SK-N-SH (cell line): Measurements from ENCODE around the gene CENPU. TPM values are rescaled to one million over a fixed set of nuclear protein-coding genes. Genes with fewer than 3 reads are reported as not detected.

Source experiments
- CTCF ChIA-PET: fragments of 300-600, 350-600 bp; formaldehyde crosslinking; extraction: SDS; loops from one replicate; lab custom pipeline; 2021; lab: Yijun Ruan, JAX
- POLR2A ChIA-PET: fragments of 350-600 bp; sonication (Branson Sonifier 250); formaldehyde crosslinking; extraction: SDS; loops from one replicate; lab custom pipeline; 2020; ENCODE audit warnings: antibody characterized with exemption, inconsistent platforms; lab: Yijun Ruan, JAX
- DNase-seq: peaks from one replicate; pipeline ENCODE4 v3.0.0; 2012
- H2AFZ ChIP-seq: fragments of 200-600 bp; sonication (generic); 2 replicates; pipeline ENCODE4 v1.8.1; 2016; ENCODE audit warnings: antibody characterized with exemption, mild to moderate bottlenecking, low read depth
- H3F3A ChIP-seq: fragments of 200-600 bp; sonication (generic); replicated peaks from 2 replicates; pipeline ENCODE3; 2016; ENCODE audit warnings: antibody characterized with exemption, mild to moderate bottlenecking; ENCODE audit not compliant: insufficient read depth
- H3K27ac ChIP-seq, 2 experiments: fragments of 200-500 bp in 1 of 2; fragments of 200-600 bp in 1 of 2; sonication (Bioruptor generic) in 1 of 2; sonication (generic), shearing (Covaris generic) in 1 of 2; 2 replicates each; pipeline versions ENCODE4 v1.5.1 to v1.6.1; 2014 to 2016; ENCODE audit warnings: low read depth in 2 of 2, inconsistent platforms in 1 of 2, low read length in 1 of 2, mild to moderate bottlenecking in 1 of 2, mixed read lengths in 1 of 2
- H3K27me3 ChIP-seq: fragments of 200-600 bp; sonication (generic), shearing (Covaris generic); 2 replicates; pipeline ENCODE4 v1.6.1; 2016; ENCODE audit warnings: mixed run types; ENCODE audit not compliant: insufficient read depth
- H3K36me3 ChIP-seq, 2 experiments: fragments of 200-500 bp in 1 of 2; fragments of 200-600 bp in 1 of 2; sonication (Bioruptor generic) in 1 of 2; sonication (generic) in 1 of 2; replicated peaks in 1 of 2; 2 replicates each; pipeline versions ENCODE3 to v1.5.1; 2014 to 2016; ENCODE audit warnings: low read length in 1 of 2, mild to moderate bottlenecking in 1 of 2; ENCODE audit not compliant: insufficient read depth in 2 of 2, control insufficient read depth in 1 of 2
- H3K4me1 ChIP-seq, 2 experiments: fragments of 200-500 bp in 1 of 2; fragments of 200-600 bp in 1 of 2; sonication (Bioruptor generic) in 1 of 2; sonication (generic), shearing (Covaris generic) in 1 of 2; 2 replicates each; pipeline versions ENCODE4 v1.5.1 to v1.6.1; 2014 to 2016; ENCODE audit warnings: low read depth in 1 of 2, low read length in 1 of 2, mixed run types in 1 of 2; ENCODE audit not compliant: insufficient read depth in 2 of 2, control insufficient read depth in 1 of 2
- H3K4me2 ChIP-seq: fragments of 200-600 bp; sonication (generic), shearing (Covaris generic); 2 replicates; pipeline ENCODE4 v1.6.1; 2017; ENCODE audit warnings: mixed run types
- H3K4me3 ChIP-seq, 2 experiments: fragments of 200-500 bp in 1 of 2; fragments of 200-600 bp in 1 of 2; sonication (Bioruptor generic) in 1 of 2; sonication (generic), shearing (Covaris generic) in 1 of 2; 2 replicates each; pipeline versions ENCODE4 v1.5.1 to v1.8.1; 2014 to 2016; ENCODE audit warnings: low read depth in 2 of 2, inconsistent platforms in 1 of 2, low read length in 1 of 2, mild to moderate bottlenecking in 1 of 2, mixed read lengths in 1 of 2, moderate library complexity in 1 of 2
- H3K79me2 ChIP-seq: fragments of 200-600 bp; sonication (generic); 2 replicates; pipeline ENCODE4 v1.8.1; 2017; ENCODE audit warnings: mild to moderate bottlenecking; ENCODE audit not compliant: insufficient read depth
- H3K9ac ChIP-seq: fragments of 200-600 bp; sonication (generic); 2 replicates; pipeline ENCODE4 v1.6.1; 2017; ENCODE audit warnings: mixed run types
- H3K9me2 ChIP-seq: fragments of 200-600 bp; sonication (generic); 2 replicates; pipeline ENCODE4 v1.6.1; 2017; ENCODE audit warnings: mixed run types
- H3K9me3 ChIP-seq: fragments of 200-600 bp; sonication (generic); 2 replicates; pipeline ENCODE4 v1.6.1; 2017; ENCODE audit warnings: mixed run types, mild to moderate bottlenecking, moderate library complexity
- H4K20me1 ChIP-seq: fragments of 200-600 bp; sonication (generic); 2 replicates; pipeline ENCODE4 v1.6.1; 2017; ENCODE audit warnings: mild to moderate bottlenecking, mixed run types; ENCODE audit not compliant: insufficient read depth
- EP300 ChIP-seq, 2 experiments: IDR thresholded peaks; 2 replicates each; pipeline versions ENCODE4 v1.4.0 to v1.6.1; 2012; ENCODE audit warnings: borderline replicate concordance in 1 of 2, low read depth in 1 of 2, low read length in 1 of 2
- EZH2phosphoT487 ChIP-seq: fragments of 200-600 bp; sonication (generic); IDR thresholded peaks from 2 replicates; pipeline ENCODE4 v1.6.1; 2017; ENCODE audit warnings: low read depth, mixed run types, mild to moderate bottlenecking, antibody characterized with exemption, moderate library complexity, borderline replicate concordance
- FOXM1 ChIP-seq: IDR thresholded peaks from 2 replicates; pipeline ENCODE4 v1.4.0; 2012; ENCODE audit warnings: low read depth, mild to moderate bottlenecking
- GABPA ChIP-seq: IDR thresholded peaks from 2 replicates; pipeline ENCODE4 v1.4.0; 2012; ENCODE audit warnings: low read depth, mild to moderate bottlenecking
- GATA2 ChIP-seq: sonication (generic); formaldehyde crosslinking; IDR thresholded peaks from 2 replicates; pipeline ENCODE4 v1.5.0; 2020; ENCODE audit warnings: mild to moderate bottlenecking, missing genetic modification reagents
- JUND ChIP-seq: IDR thresholded peaks from 2 replicates; pipeline ENCODE4 v1.4.0; 2012
- MXI1 ChIP-seq: IDR thresholded peaks from 2 replicates; pipeline ENCODE4 v1.6.1; 2012; ENCODE audit warnings: mild to moderate bottlenecking, low read depth, low read length, improper control_type of control experiment
- NFIC ChIP-seq: IDR thresholded peaks from 2 replicates; pipeline ENCODE4 v1.4.0; 2012; ENCODE audit warnings: borderline replicate concordance
- NRF1 ChIP-seq: IDR thresholded peaks from 2 replicates; pipeline ENCODE4 v1.6.1; 2012; ENCODE audit warnings: low read depth, mild to moderate bottlenecking, low read length
- PBX3 ChIP-seq: IDR thresholded peaks from 2 replicates; pipeline ENCODE4; 2012
- POLR2AphosphoS5 ChIP-seq: IDR thresholded peaks from 2 replicates; pipeline ENCODE4 v1.6.1; 2012; ENCODE audit warnings: low read depth, low read length
- RAD21 ChIP-seq: IDR thresholded peaks from 2 replicates; pipeline ENCODE4 v1.6.1; 2012; ENCODE audit warnings: mild to moderate bottlenecking, low read length
- RCOR1 ChIP-seq: fragments of 150-350 bp; IDR thresholded peaks from 2 replicates; pipeline ENCODE4 v1.6.1; 2017; ENCODE audit warnings: antibody characterized with exemption, low read length
- SIN3A ChIP-seq: IDR thresholded peaks from 2 replicates; pipeline ENCODE4 v1.6.1; 2012; ENCODE audit warnings: low read depth, mild to moderate bottlenecking, low read length, moderate library complexity, borderline replicate concordance
- SMC3 ChIP-seq: IDR thresholded peaks from 2 replicates; pipeline ENCODE4 v1.6.1; 2012; ENCODE audit warnings: low read depth, low read length, improper control_type of control experiment
- TAF1 ChIP-seq: IDR thresholded peaks from 2 replicates; pipeline ENCODE4 v1.6.1; 2012; ENCODE audit warnings: low read depth, mild to moderate bottlenecking, low read length, moderate library complexity, borderline replicate concordance
- TCF12 ChIP-seq: IDR thresholded peaks from 2 replicates; pipeline ENCODE4 v1.4.0; 2012
- YY1 ChIP-seq: IDR thresholded peaks from 2 replicates; pipeline ENCODE4 v1.4.0; 2012; ENCODE audit warnings: low read depth, mild to moderate bottlenecking
- WGBS: methylation state at CpG from one replicate; pipeline ENCODE4 v1.1.6; 2017; ENCODE audit warnings: low lambda C conversion rate; 5-methylcytosine and 5-hydroxymethylcytosine counted together
- polyA plus RNA-seq, 3 experiments: library from polyadenylated mRNA; depleted of rRNA; stranded (reverse); fragments of >200 nt; gene quantifications; 2 replicates each; pipeline ENCODE4 v1.2.3, GENCODE V29; 2012
- TF ChIP-seq, protein P1 (sequence below): IDR thresholded peaks from 2 replicates; pipeline ENCODE4 v1.4.0; 2012; ENCODE audit warnings: low read depth, borderline replicate concordance
- TF ChIP-seq, protein P2 (sequence below): IDR thresholded peaks from 2 replicates; pipeline ENCODE4 v1.6.1; 2012; ENCODE audit warnings: mild to moderate bottlenecking, low read depth, low read length, moderate library complexity
- TF ChIP-seq, protein P3 (sequence below): fragments of 150-350 bp; IDR thresholded peaks from 2 replicates; pipeline ENCODE4 v1.6.1; 2017; ENCODE audit warnings: antibody characterized with exemption, low read length, low read depth, borderline replicate concordance

The CENPU gene
- polyA plus RNA-seq, 1 of the 3 experiments (the other 2 are of a cell fraction) = 8.7 TPM

- H3K27me3 ChIP-seq = no peaks in the 10 kb centered on the region
- no peaks in the 10 kb centered on the region for H4K20me1 ChIP-seq
- no peak overlapping the region for H3K4me2 ChIP-seq
- H3K9ac ChIP-seq = no peak overlapping the region
- H3F3A ChIP-seq = no peaks in the 10 kb centered on the region
- TF ChIP-seq GATA2 (CRISPR knock-in tag) (no peak), SIN3A (no peak), SMC3 (no peak)
- WGBS = 100% methylated on average over 5 of the region's 5 CpGs
- H3K79me2 ChIP-seq = no peaks in the 10 kb centered on the region
- no peak overlapping the region for H3K27ac ChIP-seq
- no peak for DNase-seq
- POLR2A ChIA-PET = no interaction called here
- H2AFZ ChIP-seq = no peak overlapping the region
- H3K4me3 ChIP-seq = no peak overlapping the region
- H3K36me3 ChIP-seq = peaks cover 7 to 16% of the 10 kb centered on the region in 2 experiments
- CTCF ChIA-PET = no interaction called here
- no peaks in the 10 kb centered on the region for H3K9me3 ChIP-seq
- H3K4me1 ChIP-seq = peaks cover 0 to 9% of the 10 kb centered on the region in 2 experiments; a peak in 1 of 4 replicates
- no peaks in the 10 kb centered on the region for H3K9me2 ChIP-seq
These were observed 42.9 kb upstream of the CENPU start for GRCh38 chr4:184776821-184777220.

DNA sequence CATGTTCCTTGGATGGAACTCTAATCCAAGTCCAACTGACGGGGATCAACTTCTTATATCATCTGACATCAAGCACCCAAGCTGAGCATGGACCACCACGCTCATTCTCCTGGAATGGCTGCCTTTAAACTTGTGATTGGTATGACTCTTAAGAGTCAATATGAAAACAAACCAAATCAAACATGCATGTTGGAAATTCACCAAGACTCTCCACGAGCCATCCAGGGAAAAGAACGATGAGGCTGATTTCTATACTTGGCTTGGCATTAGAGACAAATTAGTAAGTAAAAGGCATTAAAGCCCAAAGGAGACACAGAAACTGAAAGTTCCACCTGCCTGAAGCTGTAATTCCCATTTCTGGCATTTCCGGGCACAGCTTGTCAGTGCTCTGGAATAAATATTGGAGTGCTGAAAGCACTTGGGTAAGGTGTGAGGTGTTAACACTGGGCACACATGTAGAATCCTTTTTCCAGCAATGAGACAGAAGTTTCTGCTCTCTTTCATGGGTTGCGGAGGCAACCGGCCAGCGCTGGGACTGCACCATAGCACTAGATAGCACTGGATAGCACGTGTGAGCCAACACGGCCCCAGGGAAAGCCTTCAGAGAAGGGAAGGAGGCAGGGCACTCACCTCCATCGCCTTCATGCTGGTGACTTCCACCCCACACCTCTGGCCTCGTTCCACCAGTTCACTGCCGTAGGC lies 42.1 kb upstream of the CENPU start:
- H3K27me3 ChIP-seq = no peaks in the 10 kb centered on the region
- no peaks in the 10 kb centered on the region for H3K9me2 ChIP-seq
- H3K27ac ChIP-seq = no peak overlapping the region
- TF ChIP-seq PBX3 (no peak), YY1 (no peak), GABPA (no peak), EZH2phosphoT487 (no peak), POLR2AphosphoS5 (no peak), MXI1 (no peak), TAF1 (no peak), FOXM1 (no peak), EP300 (IDR thresholded peaks at IDR 0.05; ENCODE audit: borderline replicate concordance in 1 of 2, low read depth in 1 of 2, low read length in 1 of 2) (no peak), NFIC (no peak), GATA2 (CRISPR knock-in tag) (no peak), RAD21 (no peak), TCF12 (no peak), NRF1 (no peak), SMC3 (no peak), JUND (no peak), RCOR1 (no peak)
- TF ChIP-seq, protein P1, sequence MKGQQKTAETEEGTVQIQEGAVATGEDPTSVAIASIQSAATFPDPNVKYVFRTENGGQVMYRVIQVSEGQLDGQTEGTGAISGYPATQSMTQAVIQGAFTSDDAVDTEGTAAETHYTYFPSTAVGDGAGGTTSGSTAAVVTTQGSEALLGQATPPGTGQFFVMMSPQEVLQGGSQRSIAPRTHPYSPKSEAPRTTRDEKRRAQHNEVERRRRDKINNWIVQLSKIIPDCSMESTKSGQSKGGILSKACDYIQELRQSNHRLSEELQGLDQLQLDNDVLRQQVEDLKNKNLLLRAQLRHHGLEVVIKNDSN = no peak
- TF ChIP-seq, protein P2, sequence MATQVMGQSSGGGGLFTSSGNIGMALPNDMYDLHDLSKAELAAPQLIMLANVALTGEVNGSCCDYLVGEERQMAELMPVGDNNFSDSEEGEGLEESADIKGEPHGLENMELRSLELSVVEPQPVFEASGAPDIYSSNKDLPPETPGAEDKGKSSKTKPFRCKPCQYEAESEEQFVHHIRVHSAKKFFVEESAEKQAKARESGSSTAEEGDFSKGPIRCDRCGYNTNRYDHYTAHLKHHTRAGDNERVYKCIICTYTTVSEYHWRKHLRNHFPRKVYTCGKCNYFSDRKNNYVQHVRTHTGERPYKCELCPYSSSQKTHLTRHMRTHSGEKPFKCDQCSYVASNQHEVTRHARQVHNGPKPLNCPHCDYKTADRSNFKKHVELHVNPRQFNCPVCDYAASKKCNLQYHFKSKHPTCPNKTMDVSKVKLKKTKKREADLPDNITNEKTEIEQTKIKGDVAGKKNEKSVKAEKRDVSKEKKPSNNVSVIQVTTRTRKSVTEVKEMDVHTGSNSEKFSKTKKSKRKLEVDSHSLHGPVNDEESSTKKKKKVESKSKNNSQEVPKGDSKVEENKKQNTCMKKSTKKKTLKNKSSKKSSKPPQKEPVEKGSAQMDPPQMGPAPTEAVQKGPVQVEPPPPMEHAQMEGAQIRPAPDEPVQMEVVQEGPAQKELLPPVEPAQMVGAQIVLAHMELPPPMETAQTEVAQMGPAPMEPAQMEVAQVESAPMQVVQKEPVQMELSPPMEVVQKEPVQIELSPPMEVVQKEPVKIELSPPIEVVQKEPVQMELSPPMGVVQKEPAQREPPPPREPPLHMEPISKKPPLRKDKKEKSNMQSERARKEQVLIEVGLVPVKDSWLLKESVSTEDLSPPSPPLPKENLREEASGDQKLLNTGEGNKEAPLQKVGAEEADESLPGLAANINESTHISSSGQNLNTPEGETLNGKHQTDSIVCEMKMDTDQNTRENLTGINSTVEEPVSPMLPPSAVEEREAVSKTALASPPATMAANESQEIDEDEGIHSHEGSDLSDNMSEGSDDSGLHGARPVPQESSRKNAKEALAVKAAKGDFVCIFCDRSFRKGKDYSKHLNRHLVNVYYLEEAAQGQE = no peak
- TF ChIP-seq, protein P3, sequence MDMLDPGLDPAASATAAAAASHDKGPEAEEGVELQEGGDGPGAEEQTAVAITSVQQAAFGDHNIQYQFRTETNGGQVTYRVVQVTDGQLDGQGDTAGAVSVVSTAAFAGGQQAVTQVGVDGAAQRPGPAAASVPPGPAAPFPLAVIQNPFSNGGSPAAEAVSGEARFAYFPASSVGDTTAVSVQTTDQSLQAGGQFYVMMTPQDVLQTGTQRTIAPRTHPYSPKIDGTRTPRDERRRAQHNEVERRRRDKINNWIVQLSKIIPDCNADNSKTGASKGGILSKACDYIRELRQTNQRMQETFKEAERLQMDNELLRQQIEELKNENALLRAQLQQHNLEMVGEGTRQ = no peak
- peaks cover 7 to 16% of the 10 kb centered on the region in 2 experiments for H3K36me3 ChIP-seq
- no peak overlapping the region for H3K9ac ChIP-seq
- no peaks in the 10 kb centered on the region for H3K9me3 ChIP-seq
- H3K4me2 ChIP-seq = no peak overlapping the region
- H4K20me1 ChIP-seq = no peaks in the 10 kb centered on the region
- H3F3A ChIP-seq = no peaks in the 10 kb centered on the region
- no peak overlapping the region for H2AFZ ChIP-seq
- no peaks in the 10 kb centered on the region for H3K79me2 ChIP-seq
- POLR2A ChIA-PET = no interaction called here
- CTCF ChIA-PET = no interaction called here
- H3K4me1 ChIP-seq = peaks cover 0 to 9% of the 10 kb centered on the region in 2 experiments; a peak in 1 of 4 replicates
- H3K4me3 ChIP-seq = no peak overlapping the region
- WGBS = 94% methylated on average over 10 of the region's 13 CpGs
- no peak for DNase-seq
